Measurements from ENCODE around the gene TBX2. TPM values are rescaled to one million over a fixed set of nuclear protein-coding genes. Genes with fewer than 3 reads are reported as not detected.

TBX2 gene
- total and polyA plus RNA-seq, 2 of the 4 experiments (the other 2 are of a cell fraction) = 20.1 to 64.1 TPM

GRCh38 chr17:61443475-61443882 lies 43.8 kb downstream of the TBX2 start:
- H2AFZ ChIP-seq (replicated peaks; ENCODE audit: low read length, poor library complexity) = no peak overlapping the region
- no TSS peak for BruUV-seq (replicated peaks)
- H3K4me2 ChIP-seq (ENCODE audit: low read depth, low read length) = no peak overlapping the region
- no peaks in the 10 kb centered on the region for H3K36me3 ChIP-seq (ENCODE audit: control insufficient read depth, insufficient read depth, low read length)
- dilution Hi-C loops (cut with HindIII; ENCODE audit: low sequenced_read_pairs, unreplicated experiment) (no loop called here), in situ Hi-C loops (cut with MboI; ENCODE audit: low sequenced_read_pairs) (no loop called here), intact Hi-C loops (cut with micrococcal nuclease) (no loop called here)
- H3K9me3 ChIP-seq (ENCODE audit: control insufficient read depth, insufficient read depth, low read length) = peaks cover 4% of the 10 kb centered on the region; the same call in 1 of the 2 replicates
- H3K23ac ChIP-seq (ENCODE audit: low read depth, low read length) = no peak overlapping the region
- no peaks in the 10 kb centered on the region for H3K79me1 ChIP-seq (ENCODE audit: low read depth in 1 of 2, low read length in 2 of 2)
- ATAC-seq (ENCODE audit: low read depth) (no peak), DNase-seq (no peak)
- TF ChIP-seq CTCF (conservative IDR thresholded peaks at IDR 0.05; ENCODE audit: low read depth, low read length) = no peak
- no peak for TF ChIP-seq RCOR1 (IDR thresholded peaks at IDR 0.05; ENCODE audit: insufficient replicate concordance, low read length)
- TF ChIP-seq NFE2L2 (IDR thresholded peaks at IDR 0.05; ENCODE audit: low read depth, low read length) = no peak
- H3K56ac ChIP-seq (ENCODE audit: extremely low read depth, insufficient read depth, low read length) = no peak overlapping the region
- no peak overlapping the region for H3K18ac ChIP-seq (ENCODE audit: low read depth, low read length)
- no peak overlapping the region for H3K4ac ChIP-seq (ENCODE audit: low read depth, low read length)
- 0 out of 2 replicates have a peak, but pooled peaks cover 3% of the 10 kb centered on the region for H3K9me1 ChIP-seq (ENCODE audit: insufficient read depth, low read length)
- H3K27ac ChIP-seq (ENCODE audit: insufficient read depth, low read length) = no peak overlapping the region
- no peak overlapping the region for H2BK5ac ChIP-seq (ENCODE audit: low read depth, low read length, poor library complexity, severe bottlenecking)
- WGBS, 2 experiments (ENCODE audit: extremely low coverage in 2 of 2, insufficient read length in 1 of 2) = 83% methylated on average over 4 of the region's 18 CpGs; no CpG with 5 or more reads in 1 of the 2 experiments
- H3K4me1 ChIP-seq (ENCODE audit: control insufficient read depth, insufficient read depth, low read length) = peaks cover 4% of the 10 kb centered on the region; the same call in 1 of the 2 replicates
- H3K14ac ChIP-seq (replicated peaks; ENCODE audit: low read depth, low read length) = no peak overlapping the region
- no peak overlapping the region for H2AK9ac ChIP-seq (replicated peaks; ENCODE audit: low read depth, low read length, poor library complexity)
- H3K4me3 ChIP-seq (ENCODE audit: insufficient read depth, low read depth, low read length) = no peak overlapping the region
- H4K8ac ChIP-seq (ENCODE audit: low read depth in 2 of 2, low read length in 2 of 2) = no peak overlapping the region
- H2AK5ac ChIP-seq (ENCODE audit: low read depth, low read length) = no peak overlapping the region
- ChIA-PET CTCF (no interaction called here), POLR2A (ENCODE audit: unreplicated experiment) (no interaction called here)
- no peak overlapping the region for H4K91ac ChIP-seq (ENCODE audit: insufficient read depth, low read depth, low read length)
- H2BK20ac ChIP-seq (ENCODE audit: low read depth, low read length) = no peak overlapping the region
- peaks cover 24% of the 10 kb centered on the region for H3K27me3 ChIP-seq (ENCODE audit: control insufficient read depth, insufficient read depth, low read length)
- H3K9ac ChIP-seq (ENCODE audit: low read depth, low read length) = no peak overlapping the region
- H2BK15ac ChIP-seq (ENCODE audit: low read depth, low read length) = no peak overlapping the region
- H4K5ac ChIP-seq (ENCODE audit: low read depth, low read length) = no peak overlapping the region
- H4K20me1 ChIP-seq (ENCODE audit: insufficient read depth, low read length) = no peaks in the 10 kb centered on the region
- H2BK120ac ChIP-seq (ENCODE audit: low read depth, low read length) = no peak overlapping the region
